ENCODE measurements around the gene PAQR9. TPM values are rescaled to one million over a fixed set of nuclear protein-coding genes. Genes with fewer than 3 reads are reported as not detected.

PAQR9 gene
- total and polyA plus RNA-seq, 2 donors (not counting 3 experiments of a cell fraction or from before 2014, with no cell fraction given), result not detected

DNA sequence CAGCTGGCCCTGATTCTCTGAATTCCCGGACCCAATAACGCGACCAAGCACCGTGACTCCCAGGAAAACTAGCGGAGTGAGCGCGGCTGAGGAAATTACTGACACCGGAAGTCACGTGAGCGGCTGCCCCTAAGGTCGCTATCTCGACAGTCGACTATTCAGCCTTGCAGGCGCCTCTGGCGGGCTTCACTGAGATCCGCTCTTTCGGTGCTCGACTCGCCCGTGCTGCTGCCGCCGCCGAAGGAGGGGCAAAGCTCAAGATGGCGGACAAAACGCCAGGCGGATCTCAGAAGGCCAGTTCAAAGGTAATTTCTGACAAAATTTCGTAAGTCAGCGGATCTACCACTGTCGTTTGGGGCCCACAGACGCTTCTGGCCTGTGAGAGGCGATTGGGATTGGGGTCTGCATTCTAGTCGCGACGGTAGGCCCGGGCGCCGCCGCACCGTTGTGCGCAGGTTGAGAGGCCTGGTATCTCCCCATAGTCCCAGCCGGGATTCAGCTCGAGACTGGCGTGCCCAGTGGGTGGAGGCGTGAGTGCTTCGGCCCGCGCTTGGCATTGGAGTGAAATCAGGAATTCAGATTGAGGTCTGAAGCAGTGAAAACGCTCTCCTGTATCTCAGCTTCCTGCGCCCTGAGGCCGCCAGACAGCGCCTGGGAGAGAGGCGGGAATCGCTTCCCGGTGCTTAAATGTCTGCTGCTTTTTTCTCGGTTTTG, 38.1 kb upstream of the PAQR9 start, which contains the start of gene U2SURP:
Gene U2SURP, plus strand, starts transcription at position 202 of the 714 bp plus-strand sequence. Its CDS starts 59 bp downstream, at position 261.
- H3K79me2 ChIP-seq (ENCODE audit: control insufficient read depth, insufficient read depth, low read length), result peaks cover 50% of the 10 kb centered on the region
- H3K9me1 ChIP-seq (replicated peaks; ENCODE audit: control insufficient read depth, extremely low read depth, insufficient read depth, low read length), result no peaks in the 10 kb centered on the region
- ChIA-PET POLR2A (interaction anchor here (1.0 to 1.3 kb wide), 4 partner anchors 10 to 970 kb away, joined by 3 to 4 read pairs (median 3); partner anchors contain the start of genes ATR and DIPK2A), CTCF (interaction anchor here (0.6 to 3.1 kb wide), 15 partner anchors 9 to 673 kb away, joined by 3 to 25 read pairs (median 5); partner anchors contain the start of gene ATR)
- FAIRE-seq (peak; percentile 98), DNase-seq (ENCODE audit: low read depth, low spot score) (peak; percentile 98)
- peak within 1 kb of the TSS; percentile 93 for H3K4me2 ChIP-seq (ENCODE audit: insufficient read depth, low read length)
- H3K36me3 ChIP-seq (ENCODE audit: control insufficient read depth in 2 of 2, extremely low read depth in 1 of 2, insufficient read depth in 2 of 2, low read length in 2 of 2), result no peaks in the 10 kb centered on the region
- BruUV-seq (replicated peaks), result TSS peak; percentile 56
- H3K27me3 ChIP-seq (ENCODE audit: control insufficient read depth in 2 of 2, insufficient read depth in 2 of 2, low read length in 2 of 2), result peaks cover 0 to 2% of the 10 kb centered on the region in 2 experiments
- peaks cover 8% of the 10 kb centered on the region for H4K20me1 ChIP-seq (replicated peaks; ENCODE audit: control insufficient read depth, extremely low read depth, insufficient read depth, low read length)
- H3K4me3 ChIP-seq (replicated peaks in 1 of 3; ENCODE audit: insufficient read depth in 1 of 3, low read depth in 1 of 3, low read length in 3 of 3), result peak within 1 kb of the TSS; percentile 73 to 93 (median 92)
- TF ChIP-seq, protein P1, sequence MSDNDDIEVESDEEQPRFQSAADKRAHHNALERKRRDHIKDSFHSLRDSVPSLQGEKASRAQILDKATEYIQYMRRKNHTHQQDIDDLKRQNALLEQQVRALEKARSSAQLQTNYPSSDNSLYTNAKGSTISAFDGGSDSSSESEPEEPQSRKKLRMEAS (IDR thresholded peaks at IDR 0.05; ENCODE audit: insufficient read depth, insufficient read length), result peak; percentile 93
- peak; percentile 84 for TF ChIP-seq POLR2A (IDR thresholded peaks at IDR 0.05; ENCODE audit: low read depth, low read length)
- no peak for TF ChIP-seq GATA2 (IDR thresholded peaks at IDR 0.05; ENCODE audit: insufficient read depth, insufficient read length, low read depth, low read length)
- peak; percentile 87 for TF ChIP-seq POLR2AphosphoS5 (IDR thresholded peaks at IDR 0.05; ENCODE audit: insufficient read depth, low read depth, low read length)
- H3K9ac ChIP-seq (replicated peaks; ENCODE audit: extremely low read depth, insufficient read depth, low read length), result peak within 1 kb of the TSS; percentile 88
- intact Hi-C loops (cut with micrococcal nuclease), result loop anchor here (1.0 to 10.0 kb wide), 7 partner anchors 25 to 557 kb away; partner anchors contain the start of genes ATR, PLS1, TRPC1 and XRN1
- H3K9me3 ChIP-seq (replicated peaks; ENCODE audit: control insufficient read depth, insufficient read depth, low read length), result no peaks in the 10 kb centered on the region
- dilution Hi-C loops (cut with MboI; ENCODE audit: extremely low pct_ligation_motif_present, low sequenced_read_pairs), result no loop called here
- peaks cover 16% of the 10 kb centered on the region for H3K4me1 ChIP-seq (ENCODE audit: control insufficient read depth, extremely low read depth, insufficient read depth, low read length)
- H3K27ac ChIP-seq (ENCODE audit: insufficient read depth, low read depth, low read length), result peak within 1 kb of the TSS; percentile 72
- peak within 1 kb of the TSS; percentile 86 for H2AFZ ChIP-seq (ENCODE audit: low read depth, low read length)

DNA sequence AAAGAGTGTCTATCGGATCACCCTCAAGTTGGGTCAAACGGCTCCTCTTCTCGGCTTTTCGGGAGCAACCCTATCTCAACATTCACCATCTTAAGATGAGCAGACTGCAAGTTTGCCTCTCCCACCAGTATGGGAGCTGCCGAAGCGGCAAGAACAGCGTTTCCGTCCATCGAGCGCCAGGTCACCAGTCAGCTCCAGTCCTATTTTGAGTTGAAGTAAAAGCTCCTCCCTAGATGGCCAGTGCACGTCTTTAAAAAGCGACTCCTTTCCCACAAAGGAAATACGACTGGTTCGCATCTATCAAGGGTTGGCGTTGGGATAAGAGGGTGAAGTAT, 37.5 kb upstream of the PAQR9 start:
- FAIRE-seq (no peak), DNase-seq (ENCODE audit: low read depth, low spot score) (no peak)
- peak overlapping the region; percentile 88 for H3K9ac ChIP-seq (replicated peaks; ENCODE audit: extremely low read depth, insufficient read depth, low read length)
- dilution Hi-C loops (cut with MboI; ENCODE audit: extremely low pct_ligation_motif_present, low sequenced_read_pairs) (no loop called here), intact Hi-C loops (cut with micrococcal nuclease) (loop anchor here (1.0 to 10.0 kb wide), 6 partner anchors 25 to 556 kb away; partner anchors contain the start of genes ATR, PLS1, TRPC1 and XRN1)
- H3K4me2 ChIP-seq (ENCODE audit: insufficient read depth, low read length), result peak overlapping the region; percentile 93
- CTCF ChIA-PET, result interaction anchor here (0.6 to 3.1 kb wide), 14 partner anchors 8 to 673 kb away, joined by 3 to 25 read pairs (median 5); partner anchors contain the start of gene ATR
- no peaks in the 10 kb centered on the region for H3K9me3 ChIP-seq (replicated peaks; ENCODE audit: control insufficient read depth, insufficient read depth, low read length)
- POLR2A ChIA-PET, result interaction anchor here (1.0 to 1.3 kb wide), 4 partner anchors 10 to 971 kb away, joined by 3 to 4 read pairs (median 3); partner anchors contain the start of genes ATR and DIPK2A
- H3K79me2 ChIP-seq (ENCODE audit: control insufficient read depth, insufficient read depth, low read length), result peaks cover 45% of the 10 kb centered on the region
- H3K27me3 ChIP-seq (ENCODE audit: control insufficient read depth in 2 of 2, insufficient read depth in 2 of 2, low read length in 2 of 2), result peaks cover 0 to 2% of the 10 kb centered on the region in 2 experiments
- H3K4me1 ChIP-seq (ENCODE audit: control insufficient read depth, extremely low read depth, insufficient read depth, low read length), result peaks cover 16% of the 10 kb centered on the region
- H3K4me3 ChIP-seq (replicated peaks in 1 of 3; ENCODE audit: insufficient read depth in 1 of 3, low read depth in 1 of 3, low read length in 3 of 3), result peak overlapping the region; percentile 73 to 93 (median 92)
- no peaks in the 10 kb centered on the region for H3K9me1 ChIP-seq (replicated peaks; ENCODE audit: control insufficient read depth, extremely low read depth, insufficient read depth, low read length)
- peaks cover 6% of the 10 kb centered on the region for H4K20me1 ChIP-seq (replicated peaks; ENCODE audit: control insufficient read depth, extremely low read depth, insufficient read depth, low read length)
- no peaks in the 10 kb centered on the region for H3K36me3 ChIP-seq (ENCODE audit: control insufficient read depth in 2 of 2, extremely low read depth in 1 of 2, insufficient read depth in 2 of 2, low read length in 2 of 2)
- peak overlapping the region; percentile 73 for H2AFZ ChIP-seq (ENCODE audit: low read depth, low read length)
- TSS peak; percentile 99 for BruUV-seq (replicated peaks)
- no peak for TF ChIP-seq JUN (IDR thresholded peaks at IDR 0.05; ENCODE audit: borderline replicate concordance, insufficient read depth, insufficient read length, low read depth)
- no peak for TF ChIP-seq POLR2A (IDR thresholded peaks at IDR 0.05; ENCODE audit: low read depth, low read length)
- TF ChIP-seq, protein P2, sequence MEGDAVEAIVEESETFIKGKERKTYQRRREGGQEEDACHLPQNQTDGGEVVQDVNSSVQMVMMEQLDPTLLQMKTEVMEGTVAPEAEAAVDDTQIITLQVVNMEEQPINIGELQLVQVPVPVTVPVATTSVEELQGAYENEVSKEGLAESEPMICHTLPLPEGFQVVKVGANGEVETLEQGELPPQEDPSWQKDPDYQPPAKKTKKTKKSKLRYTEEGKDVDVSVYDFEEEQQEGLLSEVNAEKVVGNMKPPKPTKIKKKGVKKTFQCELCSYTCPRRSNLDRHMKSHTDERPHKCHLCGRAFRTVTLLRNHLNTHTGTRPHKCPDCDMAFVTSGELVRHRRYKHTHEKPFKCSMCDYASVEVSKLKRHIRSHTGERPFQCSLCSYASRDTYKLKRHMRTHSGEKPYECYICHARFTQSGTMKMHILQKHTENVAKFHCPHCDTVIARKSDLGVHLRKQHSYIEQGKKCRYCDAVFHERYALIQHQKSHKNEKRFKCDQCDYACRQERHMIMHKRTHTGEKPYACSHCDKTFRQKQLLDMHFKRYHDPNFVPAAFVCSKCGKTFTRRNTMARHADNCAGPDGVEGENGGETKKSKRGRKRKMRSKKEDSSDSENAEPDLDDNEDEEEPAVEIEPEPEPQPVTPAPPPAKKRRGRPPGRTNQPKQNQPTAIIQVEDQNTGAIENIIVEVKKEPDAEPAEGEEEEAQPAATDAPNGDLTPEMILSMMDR (IDR thresholded peaks at IDR 0.05; ENCODE audit: extremely low read depth in 1 of 2, insufficient read depth in 1 of 2, low read depth in 1 of 2, low read length in 2 of 2), result no peak
- TF ChIP-seq, protein P1 (IDR thresholded peaks at IDR 0.05; ENCODE audit: insufficient read depth, insufficient read length), result no peak
- no peak for TF ChIP-seq EZH2 (IDR thresholded peaks at IDR 0.05; ENCODE audit: borderline replicate concordance, low read depth, low read length, severe bottlenecking)
- no peak for TF ChIP-seq POLR2AphosphoS5 (IDR thresholded peaks at IDR 0.05; ENCODE audit: insufficient read depth, low read depth, low read length)
- TF ChIP-seq FOS (IDR thresholded peaks at IDR 0.05; ENCODE audit: borderline replicate concordance, insufficient read depth, low read length), result no peak
- no peak for TF ChIP-seq GATA2 (IDR thresholded peaks at IDR 0.05; ENCODE audit: insufficient read depth, insufficient read length, low read depth, low read length)
- TF ChIP-seq MYC (IDR thresholded peaks at IDR 0.05; ENCODE audit: low read depth, low read length), result no peak
- peak overlapping the region; percentile 72 for H3K27ac ChIP-seq (ENCODE audit: insufficient read depth, low read depth, low read length)

All from endothelial cell of umbilical vein (primary cell).